PFSK-1 (cell line): ENCODE results near the gene LMX1A.

Experiments
- FOXP2 ChIP-seq: optimal IDR thresholded peaks from 2 replicates; pipeline ENCODE3; 2011; ENCODE audit warnings: borderline replicate concordance, control low read depth, inconsistent platforms; ENCODE audit not compliant: insufficient read depth; ENCODE audit errors: extremely low read length, extremely low read depth
- POLR2AphosphoS5 ChIP-seq: IDR thresholded peaks from 2 replicates; pipeline ENCODE4 v1.6.1; 2012; ENCODE audit warnings: low read depth, mild to moderate bottlenecking, control low read depth, low read length, moderate library complexity
- REST ChIP-seq, 2 experiments: IDR thresholded peaks; 2 replicates each; pipeline versions ENCODE4 v1.6.1 to v1.8.0; 2011 to 2012; ENCODE audit warnings: low read depth in 2 of 2, low read length in 2 of 2, control low read depth in 1 of 2, inconsistent platforms in 1 of 2, mild to moderate bottlenecking in 1 of 2, moderate library complexity in 1 of 2; ENCODE audit not compliant: insufficient read depth in 1 of 2
- SIN3A ChIP-seq: IDR thresholded peaks from 2 replicates; pipeline ENCODE4 v1.6.1; 2012; ENCODE audit warnings: mild to moderate bottlenecking, low read length, moderate library complexity, borderline replicate concordance; ENCODE audit not compliant: insufficient read depth
- TAF1 ChIP-seq: IDR thresholded peaks from 2 replicates; pipeline ENCODE4 v1.6.1; 2012; ENCODE audit warnings: low read length, control low read depth, borderline replicate concordance; ENCODE audit not compliant: insufficient read depth

LMX1A gene

GRCh38 chr1:165254376-165254775, 102.1 kb downstream of the LMX1A start:
- TF ChIP-seq SIN3A (no peak), TAF1 (no peak), POLR2AphosphoS5 (no peak), REST (IDR thresholded peaks at IDR 0.05; ENCODE audit: insufficient read depth in 1 of 2, low read depth in 2 of 2, low read length in 2 of 2) (no peak), FOXP2 (no peak)

- no peak for TF ChIP-seq TAF1
- no peak for TF ChIP-seq FOXP2
- no peak for TF ChIP-seq REST (IDR thresholded peaks at IDR 0.05; ENCODE audit: insufficient read depth in 1 of 2, low read depth in 2 of 2, low read length in 2 of 2)
- no peak for TF ChIP-seq SIN3A
- TF ChIP-seq POLR2AphosphoS5, result no peak
Observed at GRCh38 chr1:165253818-165254254, 102.7 kb downstream of the LMX1A start.

GRCh38 chr1:165248969-165249571, 107.4 kb downstream of the LMX1A start:
- TF ChIP-seq REST (IDR thresholded peaks at IDR 0.05; ENCODE audit: insufficient read depth in 1 of 2, low read depth in 2 of 2, low read length in 2 of 2) (no peak), TAF1 (no peak), FOXP2 (no peak), POLR2AphosphoS5 (no peak), SIN3A (no peak)

GRCh38 chr1:165241952-165242351, 114.6 kb downstream of the LMX1A start:
- TF ChIP-seq SIN3A (no peak), POLR2AphosphoS5 (no peak), TAF1 (no peak), REST (IDR thresholded peaks at IDR 0.05; ENCODE audit: insufficient read depth in 1 of 2, low read depth in 2 of 2, low read length in 2 of 2) (no peak)

GRCh38 chr1:165241321-165241720, 115.2 kb downstream of the LMX1A start:
- TF ChIP-seq REST (IDR thresholded peaks at IDR 0.05; ENCODE audit: insufficient read depth in 1 of 2, low read depth in 2 of 2, low read length in 2 of 2) (no peak), FOXP2 (no peak), SIN3A (no peak), POLR2AphosphoS5 (no peak), TAF1 (no peak)
